ENCODE results near the gene CHD5. TPM values are rescaled to one million over a fixed set of nuclear protein-coding genes. Genes with fewer than 3 reads are reported as not detected.

CHD5 gene
- polyA plus RNA-seq, 6 donors from 2014 or later, result not detected

DNA sequence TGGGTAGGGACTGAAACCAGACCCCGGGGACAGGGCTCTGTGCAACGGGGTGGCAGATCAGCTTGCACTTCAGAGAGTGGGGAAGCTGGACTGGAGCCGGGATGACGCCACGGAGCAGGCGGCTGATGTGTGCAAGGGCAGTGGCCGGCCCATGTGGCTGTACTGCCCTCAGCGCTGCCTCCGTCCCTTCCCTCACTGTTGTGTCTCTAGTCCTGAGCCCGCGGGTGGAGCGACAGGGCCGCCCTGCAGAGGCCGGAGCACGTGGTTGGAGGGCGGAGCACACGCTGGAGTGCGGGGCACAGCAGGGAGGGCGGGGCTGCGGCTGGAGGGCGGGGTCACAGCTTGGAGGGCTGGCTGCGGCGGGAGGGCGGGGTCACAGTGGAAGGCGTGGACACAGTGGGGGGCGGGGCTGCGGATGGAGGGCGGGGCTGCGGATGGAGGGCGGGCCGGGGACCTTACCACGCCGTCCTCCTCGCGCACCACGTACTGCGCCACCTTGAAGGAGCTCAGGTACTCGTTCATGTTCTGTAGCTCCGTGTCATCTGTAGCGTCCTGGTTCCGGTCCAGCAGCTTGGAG, 52.4 kb downstream of the CHD5 start:
- Mint-ChIP-seq H3K4me3 (peak overlapping the region in 1 of 8 donors; percentile 18), H3K27ac (no peak overlapping the region), H3K4me1 (peaks cover 5 to 14% (median 14%) of the 10 kb centered on the region in 3 donors), H3K27me3 (peaks cover 5 to 35% (median 30%) of the 10 kb centered on the region in 3 donors), H3K9me3 (peaks cover 4 to 10% (median 10%) of the 10 kb centered on the region in 7 donors), H3K36me3 (peaks cover 0 to 11% of the 10 kb centered on the region in 2 donors)
- ATAC-seq (ENCODE audit: low read depth in 2 of 2) (peak; percentile 75 to 81), DNase-seq (peak; percentile 19)

DNA sequence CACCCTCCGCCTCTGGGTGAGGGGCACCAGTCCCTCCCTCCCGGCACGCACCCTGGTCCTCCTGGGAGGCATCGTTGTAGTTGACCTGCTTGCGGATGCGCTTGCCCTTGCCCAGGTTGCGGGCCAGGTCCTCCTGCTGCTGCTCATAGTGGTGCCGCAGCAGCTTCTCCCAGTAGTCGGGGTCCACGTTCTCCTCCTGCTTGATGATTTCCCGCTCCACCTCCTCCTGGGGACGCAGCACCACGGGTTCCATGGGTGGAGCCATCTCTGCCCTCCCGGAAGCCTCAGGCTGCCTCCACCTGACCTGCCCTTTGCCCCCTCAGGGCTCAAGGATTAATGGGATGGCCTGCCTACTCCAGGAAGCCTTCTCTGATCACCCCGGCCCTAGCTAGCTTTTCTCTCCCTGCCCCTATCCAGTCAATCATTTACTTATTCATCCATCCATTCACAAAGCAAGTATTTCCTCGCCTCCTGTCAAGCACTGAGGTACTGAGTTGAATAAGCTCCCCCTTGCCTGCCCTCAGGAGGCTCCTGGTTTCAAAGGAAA, 53.5 kb downstream of the CHD5 start:
- H3K36me3 Mint-ChIP-seq, result no peaks in the 10 kb centered on the region
- ATAC-seq (ENCODE audit: low read depth in 2 of 2), result no peak
- peaks cover 0 to 2% (median 0%) of the 10 kb centered on the region in 7 donors for H3K9me3 Mint-ChIP-seq
- peak overlapping the region in 2 of 8 donors; percentile 13 to 75 for H3K4me3 Mint-ChIP-seq
- H3K27me3 Mint-ChIP-seq, result peaks cover 0 to 31% (median 22%) of the 10 kb centered on the region in 3 donors
- H3K27ac Mint-ChIP-seq, result no peak overlapping the region
- DNase-seq, result no peak
- H3K4me1 Mint-ChIP-seq, result peaks cover 5 to 14% (median 14%) of the 10 kb centered on the region in 3 donors

DNA sequence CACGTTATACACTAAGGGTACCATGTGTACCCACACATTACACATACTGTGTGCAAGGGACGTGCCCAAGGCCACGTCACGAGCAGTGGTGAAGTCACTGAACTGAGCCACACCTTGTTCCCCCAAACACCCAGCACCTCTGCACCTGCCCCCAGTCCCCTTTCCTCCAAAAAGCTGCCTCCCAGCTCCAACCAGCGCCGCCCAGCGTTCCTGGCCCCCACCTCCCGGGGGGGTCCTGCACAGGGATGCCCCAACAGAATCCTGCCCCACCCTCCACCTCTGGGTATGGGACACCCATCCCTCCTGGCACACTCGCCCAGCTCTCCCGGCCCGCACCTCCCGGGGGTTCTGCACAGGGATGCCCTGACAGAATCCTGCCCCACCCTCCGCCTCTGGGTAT, 54.1 kb downstream of the CHD5 start:
- H3K4me1 Mint-ChIP-seq, result peaks cover 5 to 14% (median 14%) of the 10 kb centered on the region in 3 donors
- H3K27me3 Mint-ChIP-seq, result peaks cover 0 to 31% (median 22%) of the 10 kb centered on the region in 3 donors
- H3K4me3 Mint-ChIP-seq, result no peak overlapping the region
- H3K36me3 Mint-ChIP-seq, result no peaks in the 10 kb centered on the region
- DNase-seq, result no peak
- ATAC-seq (ENCODE audit: low read depth in 2 of 2), result no peak
- H3K27ac Mint-ChIP-seq, result no peak overlapping the region
- H3K9me3 Mint-ChIP-seq, result peaks cover 0 to 2% (median 0%) of the 10 kb centered on the region in 7 donors

DNA sequence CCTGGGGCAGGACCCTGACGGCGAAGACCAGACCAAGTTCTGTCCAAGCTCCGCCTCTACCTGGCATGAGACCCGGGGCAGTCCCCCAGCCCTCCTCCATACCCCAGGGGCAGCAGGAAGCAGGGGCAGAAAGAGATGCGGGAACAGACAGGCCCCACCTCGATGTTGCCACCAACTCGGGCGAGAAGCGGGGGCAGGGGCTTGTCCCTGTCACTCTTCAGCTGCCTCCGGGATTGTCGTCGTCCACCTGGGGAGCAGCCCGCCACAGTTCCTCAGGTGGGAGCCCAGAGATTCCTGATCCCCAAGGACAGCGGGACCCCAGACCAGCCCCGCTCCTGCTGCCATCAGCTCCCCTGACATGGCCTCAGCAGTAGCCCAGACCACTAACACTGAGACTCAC, 54.8 kb downstream of the CHD5 start:
- H3K27me3 Mint-ChIP-seq, result peaks cover 0 to 31% (median 22%) of the 10 kb centered on the region in 3 donors
- H3K4me1 Mint-ChIP-seq, result peaks cover 5 to 14% (median 14%) of the 10 kb centered on the region in 3 donors
- H3K36me3 Mint-ChIP-seq, result no peaks in the 10 kb centered on the region
- DNase-seq (no peak), ATAC-seq (ENCODE audit: low read depth in 2 of 2) (no peak)
- H3K4me3 Mint-ChIP-seq, result no peak overlapping the region
- H3K9me3 Mint-ChIP-seq, result peaks cover 0 to 2% (median 0%) of the 10 kb centered on the region in 7 donors
- no peak overlapping the region for H3K27ac Mint-ChIP-seq

DNA sequence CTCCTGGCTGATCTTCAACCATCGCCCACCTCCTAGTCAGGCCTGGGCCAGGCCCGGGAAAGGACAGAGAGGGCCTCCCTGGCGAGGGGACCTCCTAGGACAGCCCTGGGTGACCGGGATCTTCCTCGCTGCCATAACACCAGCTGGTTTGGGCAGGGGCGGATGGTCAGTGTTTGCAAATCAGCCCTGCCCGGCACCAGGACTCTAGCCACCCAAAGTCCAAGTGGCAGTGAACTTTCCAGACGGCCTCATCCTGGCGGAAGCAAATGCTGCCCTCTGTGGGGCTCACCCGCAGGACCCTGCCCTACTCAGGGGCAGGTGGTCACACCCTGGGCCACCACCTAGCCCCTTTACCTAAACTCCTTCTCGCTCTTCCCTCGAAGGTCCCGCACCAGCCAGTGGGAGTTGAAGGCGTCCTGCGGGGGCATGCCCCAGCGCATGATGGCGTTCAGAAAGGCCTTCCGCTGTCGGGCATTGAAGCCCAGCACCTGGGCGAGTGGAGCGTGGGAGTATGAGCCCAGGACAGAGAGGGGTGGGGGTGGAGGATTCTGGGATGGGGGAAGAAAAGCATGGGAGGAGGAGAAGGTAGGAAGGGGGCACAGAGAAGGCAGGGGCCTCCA, 55.3 kb downstream of the CHD5 start:
- Mint-ChIP-seq H3K4me1 (peaks cover 5 to 14% (median 14%) of the 10 kb centered on the region in 3 donors), H3K9me3 (peaks cover 0 to 2% (median 0%) of the 10 kb centered on the region in 7 donors), H3K4me3 (no peak overlapping the region), H3K36me3 (no peaks in the 10 kb centered on the region), H3K27me3 (peaks cover 0 to 31% (median 22%) of the 10 kb centered on the region in 3 donors), H3K27ac (peak overlapping the region in 1 of 6 donors; percentile 26)
- DNase-seq (no peak), ATAC-seq (ENCODE audit: low read depth in 2 of 2) (no peak)

DNA sequence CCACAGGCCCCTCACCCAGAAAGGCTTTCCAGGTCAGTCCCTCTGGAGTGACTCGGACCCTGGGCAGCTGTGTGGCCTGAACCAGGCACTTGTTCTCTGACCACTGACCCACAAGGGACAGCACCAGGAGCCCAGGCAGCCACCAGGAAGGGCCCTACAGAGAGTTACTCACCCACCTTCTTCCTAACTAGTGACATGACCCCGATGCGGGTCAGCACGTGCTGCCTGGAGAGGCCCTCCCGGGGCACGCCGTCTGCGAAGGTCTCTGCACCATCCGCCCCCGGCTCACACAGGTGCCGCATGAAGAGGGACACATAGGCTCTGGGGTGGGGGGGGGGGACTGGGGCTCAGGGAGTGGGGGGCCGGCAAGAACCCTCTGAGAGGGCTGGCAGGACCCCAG, 55.8 kb downstream of the CHD5 start:
- H3K9me3 Mint-ChIP-seq, result peaks cover 0 to 2% (median 0%) of the 10 kb centered on the region in 7 donors
- H3K27me3 Mint-ChIP-seq, result peaks cover 0 to 31% (median 22%) of the 10 kb centered on the region in 3 donors
- H3K4me1 Mint-ChIP-seq, result peaks cover 5 to 14% (median 14%) of the 10 kb centered on the region in 3 donors
- DNase-seq, result no peak
- H3K36me3 Mint-ChIP-seq, result no peaks in the 10 kb centered on the region
- no peak overlapping the region for H3K4me3 Mint-ChIP-seq
- no peak overlapping the region for H3K27ac Mint-ChIP-seq
- no peak for ATAC-seq (ENCODE audit: low read depth in 2 of 2)

DNA sequence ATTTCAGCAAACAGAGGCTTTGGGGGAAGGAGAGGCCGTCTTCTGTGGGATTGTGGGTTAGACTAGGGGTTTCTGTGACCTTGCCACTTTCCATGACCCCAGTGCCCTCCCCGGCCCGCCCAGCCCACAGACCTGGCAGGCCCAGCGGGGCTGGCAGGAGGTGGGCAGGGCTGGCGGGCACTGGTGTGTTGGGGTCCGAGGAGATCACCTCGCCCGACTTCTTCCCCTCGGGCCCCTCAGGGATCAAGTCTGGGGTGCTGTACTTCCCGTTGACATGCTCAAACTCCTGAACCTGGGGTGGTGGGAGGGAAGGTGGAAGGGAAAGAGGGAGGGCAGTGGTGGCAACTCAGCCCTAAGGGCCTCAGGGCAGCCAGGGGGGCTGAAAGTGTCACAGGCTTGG, 56.3 kb downstream of the CHD5 start:
- ATAC-seq (ENCODE audit: low read depth in 2 of 2) (no peak), DNase-seq (no peak)
- Mint-ChIP-seq H3K36me3 (no peaks in the 10 kb centered on the region), H3K27ac (no peak overlapping the region), H3K4me3 (no peak overlapping the region), H3K4me1 (peaks cover 5 to 14% (median 10%) of the 10 kb centered on the region in 3 donors), H3K27me3 (peaks cover 0 to 28% (median 22%) of the 10 kb centered on the region in 3 donors), H3K9me3 (peaks cover 0 to 2% (median 0%) of the 10 kb centered on the region in 7 donors)

DNA sequence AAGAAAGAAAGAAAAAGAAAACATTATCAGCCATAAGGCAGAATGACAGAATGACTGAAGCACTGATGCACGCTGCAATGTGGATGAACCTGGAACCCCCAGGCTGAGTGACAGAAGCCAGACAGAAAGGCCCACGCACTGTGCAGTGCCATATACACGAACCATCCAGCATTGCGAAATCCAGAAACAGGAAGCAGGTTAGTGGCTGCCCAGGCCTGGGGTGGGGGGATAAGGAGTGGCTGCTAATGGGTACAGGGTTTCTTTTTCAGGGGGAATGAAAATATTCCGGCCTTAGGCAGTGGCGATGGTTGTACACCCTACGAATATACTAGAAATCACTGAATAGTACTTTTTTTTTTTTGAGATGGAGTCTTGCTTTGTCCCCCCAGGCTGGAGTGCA, 57.0 kb downstream of the CHD5 start:
- H3K27ac Mint-ChIP-seq, result no peak overlapping the region
- peaks cover 5 to 14% (median 8%) of the 10 kb centered on the region in 3 donors for H3K4me1 Mint-ChIP-seq
- H3K27me3 Mint-ChIP-seq, result peaks cover 0 to 23% (median 22%) of the 10 kb centered on the region in 3 donors
- peaks cover 0 to 5% (median 2%) of the 10 kb centered on the region in 7 donors for H3K9me3 Mint-ChIP-seq
- H3K36me3 Mint-ChIP-seq, result no peaks in the 10 kb centered on the region
- H3K4me3 Mint-ChIP-seq, result no peak overlapping the region
- no peak for DNase-seq
- ATAC-seq (ENCODE audit: low read depth in 2 of 2), result no peak

DNA sequence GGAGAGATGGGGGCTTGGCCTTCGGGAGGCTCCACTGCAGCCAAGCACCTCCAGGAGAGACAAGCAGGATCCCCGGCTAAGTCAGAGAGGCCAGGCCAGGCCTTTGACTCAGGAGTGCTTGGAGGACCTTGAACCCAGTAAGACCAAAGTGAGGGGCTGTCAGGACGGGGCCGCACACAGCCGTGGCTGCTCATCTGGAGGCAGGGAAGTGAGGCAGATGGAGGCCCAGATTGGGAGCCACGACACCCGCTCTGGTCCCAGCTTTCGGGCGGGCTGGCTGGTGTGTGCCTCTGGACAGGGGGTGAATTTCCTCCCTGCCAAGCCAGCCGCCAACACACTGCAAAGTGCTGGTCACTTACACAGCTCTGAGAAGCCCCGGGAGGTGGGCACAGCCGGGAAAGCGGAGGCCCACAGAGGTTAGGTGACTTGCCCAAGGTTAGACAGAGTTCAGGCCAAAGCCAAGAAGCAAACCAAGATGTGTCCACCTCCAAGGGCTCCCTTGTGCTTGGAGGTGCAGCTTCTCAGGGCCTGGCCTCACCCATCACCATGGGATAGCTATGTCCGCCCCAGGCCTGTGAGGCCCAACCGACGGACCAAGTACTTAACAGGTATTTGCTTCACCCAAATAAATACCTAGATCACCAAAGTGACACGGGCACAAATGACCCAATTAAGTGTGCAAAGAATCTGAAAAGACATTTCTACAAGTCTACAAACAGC, 58.3 kb downstream of the CHD5 start:
- H3K4me3 Mint-ChIP-seq, result no peak overlapping the region
- no peak overlapping the region for H3K27ac Mint-ChIP-seq
- peaks cover 3 to 4% (median 3%) of the 10 kb centered on the region in 3 donors for H3K4me1 Mint-ChIP-seq
- H3K27me3 Mint-ChIP-seq, result peaks cover 0 to 19% (median 18%) of the 10 kb centered on the region in 3 donors
- no peak for ATAC-seq (ENCODE audit: low read depth in 2 of 2)
- H3K9me3 Mint-ChIP-seq, result peaks cover 4 to 17% (median 11%) of the 10 kb centered on the region in 7 donors
- H3K36me3 Mint-ChIP-seq, result no peaks in the 10 kb centered on the region
- no peak for DNase-seq

DNA sequence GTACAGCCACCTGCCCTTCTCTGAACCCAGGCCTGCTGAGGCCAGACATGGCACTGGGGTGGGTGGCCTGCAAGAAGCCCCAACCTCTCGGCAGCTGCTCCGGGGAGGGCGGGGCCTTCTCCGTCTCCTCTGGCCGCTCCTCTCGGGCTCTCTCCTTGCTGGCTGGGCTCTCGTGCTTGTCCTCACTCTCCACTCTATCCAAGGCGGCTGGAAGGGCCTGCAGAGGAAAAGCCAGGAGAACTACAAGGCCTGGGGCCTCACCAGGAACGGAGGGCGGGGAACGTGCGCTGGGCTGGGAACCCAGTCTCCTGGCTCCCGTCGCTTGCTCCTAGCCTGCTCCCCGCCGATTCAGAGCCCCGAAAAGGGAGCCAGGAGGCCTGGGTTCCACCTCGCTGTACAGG, 59.1 kb downstream of the CHD5 start:
- ATAC-seq (ENCODE audit: low read depth in 2 of 2), result no peak
- H3K4me1 Mint-ChIP-seq, result no peaks in the 10 kb centered on the region
- no peaks in the 10 kb centered on the region for H3K36me3 Mint-ChIP-seq
- no peak for DNase-seq
- no peak overlapping the region for H3K4me3 Mint-ChIP-seq
- H3K9me3 Mint-ChIP-seq, result peaks cover 4 to 25% (median 14%) of the 10 kb centered on the region in 7 donors
- peaks cover 0 to 12% (median 11%) of the 10 kb centered on the region in 3 donors for H3K27me3 Mint-ChIP-seq
- no peak overlapping the region for H3K27ac Mint-ChIP-seq

DNA sequence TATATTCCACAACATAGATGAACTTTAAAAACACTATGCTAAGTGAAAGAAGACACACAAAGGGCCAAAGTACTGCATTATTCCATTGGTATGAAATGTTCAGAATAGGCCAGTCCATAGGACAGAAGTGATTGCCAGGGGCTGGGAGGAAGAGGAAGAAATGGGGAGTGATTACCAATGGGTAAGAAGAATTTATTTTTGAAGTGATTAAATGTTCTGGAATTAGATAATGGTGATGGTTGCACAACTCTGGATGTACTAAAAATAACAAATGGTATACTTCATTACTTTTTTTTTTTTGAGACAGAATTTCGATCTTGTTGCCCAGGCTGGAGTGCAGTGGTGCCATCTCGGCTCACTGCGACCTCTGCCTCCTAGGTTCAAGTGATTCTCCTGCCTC, 61.7 kb downstream of the CHD5 start:
- no peak for ATAC-seq (ENCODE audit: low read depth in 2 of 2)
- no peaks in the 10 kb centered on the region for H3K4me1 Mint-ChIP-seq
- no peak overlapping the region for H3K27ac Mint-ChIP-seq

DNA sequence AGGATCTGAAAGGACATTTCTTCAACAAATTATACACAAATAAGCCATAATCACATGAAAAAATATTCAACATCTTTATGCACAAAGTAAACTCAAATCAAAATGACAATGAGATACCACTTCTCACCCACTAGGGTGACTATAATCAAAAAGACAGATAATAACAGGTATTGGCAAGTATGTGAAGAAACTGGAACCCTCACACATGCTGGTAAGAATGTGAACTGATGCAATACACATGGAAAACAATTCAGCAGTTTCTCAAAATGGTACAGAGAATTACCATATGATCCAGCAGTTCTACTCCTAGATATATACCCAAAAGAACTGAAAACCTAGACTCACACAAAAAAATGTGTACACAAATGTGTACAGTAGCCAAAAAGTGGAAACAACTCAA, 62.5 kb downstream of the CHD5 start:
- H3K27me3 Mint-ChIP-seq, result peaks cover 0 to 6% (median 0%) of the 10 kb centered on the region in 3 donors
- no peaks in the 10 kb centered on the region for H3K4me1 Mint-ChIP-seq
- ATAC-seq (ENCODE audit: low read depth in 2 of 2) (no peak), DNase-seq (no peak)
- no peak overlapping the region for H3K27ac Mint-ChIP-seq
- no peak overlapping the region for H3K4me3 Mint-ChIP-seq
- H3K36me3 Mint-ChIP-seq, result no peaks in the 10 kb centered on the region
- peaks cover 4 to 33% (median 19%) of the 10 kb centered on the region in 7 donors for H3K9me3 Mint-ChIP-seq

More for the DNA sequence above, 61.7 kb downstream of the CHD5 start:
- Mint-ChIP-seq H3K27me3 (peaks cover 0 to 2% (median 0%) of the 10 kb centered on the region in 3 donors), H3K36me3 (no peaks in the 10 kb centered on the region), H3K9me3 (peaks cover 4 to 33% (median 16%) of the 10 kb centered on the region in 7 donors), H3K4me3 (no peak overlapping the region)
- no peak for DNase-seq

DNA sequence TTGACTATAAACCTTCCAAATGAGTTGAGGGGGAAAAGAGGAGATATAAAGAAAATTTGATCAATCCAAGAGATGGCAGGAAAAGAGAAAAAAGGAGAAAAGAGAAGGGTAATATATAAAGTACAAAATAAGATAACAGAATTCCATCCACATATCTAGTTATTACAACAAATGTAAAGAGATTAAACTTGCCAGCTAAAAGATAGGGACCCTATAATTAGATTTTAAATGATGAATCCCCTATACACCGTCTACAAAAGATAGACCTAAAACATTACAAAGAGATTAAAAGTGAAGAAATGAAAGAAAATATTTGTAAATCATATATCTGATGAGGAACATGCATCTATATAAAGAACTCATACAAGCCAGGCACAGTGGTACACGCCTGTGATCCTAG, 63.1 kb downstream of the CHD5 start:
- H3K27ac Mint-ChIP-seq, result no peak overlapping the region

More for the DNA sequence above, 63.1 kb downstream of the CHD5 start:
- DNase-seq, result no peak
- no peaks in the 10 kb centered on the region for H3K4me1 Mint-ChIP-seq
- H3K4me3 Mint-ChIP-seq, result no peak overlapping the region
- peaks cover 4 to 33% (median 19%) of the 10 kb centered on the region in 7 donors for H3K9me3 Mint-ChIP-seq
- H3K36me3 Mint-ChIP-seq, result no peaks in the 10 kb centered on the region
- no peak for ATAC-seq (ENCODE audit: low read depth in 2 of 2)
- H3K27me3 Mint-ChIP-seq, result peaks cover 0 to 11% (median 0%) of the 10 kb centered on the region in 3 donors

All from naive B cell (primary cell).